ENCODE measurements around the gene PTCH2. TPM values are rescaled to one million over a fixed set of nuclear protein-coding genes. Genes with fewer than 3 reads are reported as not detected.
A peak's percentile ranks its signal among the peaks of the same experiment; 100 is the strongest.

PTCH2 gene
- total and polyA plus RNA-seq, 2 experiments from 2014 or later, result 0.66 to 0.97 TPM

- Histone ChIP-seq H3K9me3 (ENCODE audit: low read depth) (no peaks in the 10 kb centered on the region), H3K27me3 (no peaks in the 10 kb centered on the region), H3K4me3 (no peak within 1 kb of the TSS), H3K4me1 (ENCODE audit: low read depth) (peaks cover 37% of the 10 kb centered on the region), H3K27ac (peak within 1 kb of the TSS; percentile 87), H3K36me3 (peaks cover 6% of the 10 kb centered on the region)
- no peak for DNase-seq (ENCODE audit: low read depth in 1 of 2, low spot score in 1 of 2)
- no peak for TF ChIP-seq CTCF (IDR thresholded peaks at IDR 0.05; ENCODE audit: low read depth, low read length)
Measured at GRCh38 chr1:44806704-44807363, 36.2 kb downstream of the PTCH2 start, which contains the start of gene DYNLT4. Gene DYNLT4 (minus strand): TSS chr1:44807351. CDS start chr1:44806668, 683 bp downstream.

GRCh38 chr1:44806025-44806703, 36.9 kb downstream of the PTCH2 start:
- Histone ChIP-seq H3K4me1 (ENCODE audit: low read depth) (peaks cover 35% of the 10 kb centered on the region), H3K36me3 (peaks cover 6% of the 10 kb centered on the region), H3K9me3 (ENCODE audit: low read depth) (no peaks in the 10 kb centered on the region), H3K27me3 (no peaks in the 10 kb centered on the region), H3K4me3 (no peak overlapping the region), H3K27ac (no peak overlapping the region)
- no peak for DNase-seq (ENCODE audit: low read depth in 1 of 2, low spot score in 1 of 2)
- TF ChIP-seq CTCF (IDR thresholded peaks at IDR 0.05; ENCODE audit: low read depth, low read length), result no peak

DNA sequence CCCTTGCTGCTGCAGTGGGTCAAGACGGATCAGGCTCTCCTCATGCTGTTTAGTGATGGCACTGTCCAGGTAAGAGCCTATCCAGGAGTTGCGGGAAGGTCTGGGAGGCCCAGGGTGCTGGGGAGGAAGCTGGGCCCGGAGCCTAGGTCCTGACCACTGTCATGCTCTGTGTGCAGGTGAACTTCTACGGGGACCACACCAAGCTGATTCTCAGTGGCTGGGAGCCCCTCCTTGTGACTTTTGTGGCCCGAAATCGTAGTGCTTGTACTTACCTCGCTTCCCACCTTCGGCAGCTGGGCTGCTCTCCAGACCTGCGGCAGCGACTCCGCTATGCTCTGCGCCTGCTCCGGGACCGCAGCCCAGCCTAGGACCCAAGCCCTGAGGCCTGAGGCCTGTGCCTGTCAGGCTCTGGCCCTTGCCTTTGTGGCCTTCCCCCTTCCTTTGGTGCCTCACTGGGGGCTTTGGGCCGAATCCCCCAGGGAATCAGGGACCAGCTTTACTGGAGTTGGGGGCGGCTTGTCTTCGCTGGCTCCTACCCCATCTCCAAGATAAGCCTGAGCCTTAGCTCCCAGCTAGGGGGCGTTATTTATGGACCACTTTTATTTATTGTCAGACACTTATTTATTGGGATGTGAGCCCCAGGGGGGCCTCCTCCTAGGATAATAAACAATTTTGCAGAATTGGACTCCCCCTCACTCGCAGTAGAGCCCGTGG, 37.6 kb downstream of the PTCH2 start:
- Histone ChIP-seq H3K27me3 (no peaks in the 10 kb centered on the region), H3K4me1 (ENCODE audit: low read depth) (peaks cover 35% of the 10 kb centered on the region), H3K9me3 (ENCODE audit: low read depth) (no peaks in the 10 kb centered on the region), H3K4me3 (no peak overlapping the region), H3K27ac (no peak overlapping the region), H3K36me3 (peaks cover 6% of the 10 kb centered on the region)
- no peak for TF ChIP-seq CTCF (IDR thresholded peaks at IDR 0.05; ENCODE audit: low read depth, low read length)
- DNase-seq (ENCODE audit: low read depth in 1 of 2, low spot score in 1 of 2), result no peak

DNA sequence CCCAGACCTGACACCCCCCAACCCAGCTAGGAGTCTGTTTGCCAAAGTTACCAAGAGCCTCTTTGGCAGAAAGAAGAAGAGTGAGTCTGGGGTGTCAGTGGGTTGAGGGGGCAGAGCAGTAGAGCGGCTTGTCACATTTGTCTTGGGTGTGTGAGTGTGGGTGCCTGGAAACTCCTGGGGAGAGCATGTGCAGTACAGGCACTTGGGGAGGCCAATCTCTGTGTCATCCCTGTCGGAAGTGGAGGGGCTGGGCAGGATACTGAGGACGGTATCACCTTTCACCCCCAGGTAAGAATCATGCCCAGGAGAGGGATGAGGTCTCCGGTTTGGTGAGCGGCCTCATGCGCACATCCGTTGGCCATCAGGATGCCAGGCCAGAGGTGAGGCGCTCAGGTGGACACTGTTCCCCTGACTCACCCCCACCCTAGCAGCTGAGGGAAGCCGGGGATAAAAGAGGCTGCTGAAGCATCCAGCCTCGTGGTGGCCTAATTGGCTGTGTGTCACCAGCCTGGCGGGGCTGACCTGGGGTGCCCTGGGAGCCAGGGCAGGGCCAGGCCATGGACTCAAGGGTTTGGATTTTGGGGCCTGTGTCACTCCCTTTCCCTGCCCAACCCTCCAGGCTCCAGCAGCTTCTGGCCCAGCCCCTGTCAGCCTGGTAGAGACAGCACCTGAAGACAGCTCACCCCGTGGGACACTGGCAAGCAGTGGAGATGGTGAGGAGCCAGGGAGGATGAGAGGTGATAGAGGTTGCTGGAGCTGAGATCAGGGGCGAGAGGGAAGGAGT, 39.5 kb downstream of the PTCH2 start:
- Histone ChIP-seq H3K4me3 (no peak overlapping the region), H3K4me1 (ENCODE audit: low read depth) (peaks cover 27% of the 10 kb centered on the region), H3K36me3 (peaks cover 6% of the 10 kb centered on the region), H3K27me3 (no peaks in the 10 kb centered on the region), H3K27ac (peak overlapping the region; percentile 53), H3K9me3 (ENCODE audit: low read depth) (no peaks in the 10 kb centered on the region)
- DNase-seq (ENCODE audit: low read depth in 1 of 2, low spot score in 1 of 2), result no peak
- no peak for TF ChIP-seq CTCF (IDR thresholded peaks at IDR 0.05; ENCODE audit: low read depth, low read length)

DNA sequence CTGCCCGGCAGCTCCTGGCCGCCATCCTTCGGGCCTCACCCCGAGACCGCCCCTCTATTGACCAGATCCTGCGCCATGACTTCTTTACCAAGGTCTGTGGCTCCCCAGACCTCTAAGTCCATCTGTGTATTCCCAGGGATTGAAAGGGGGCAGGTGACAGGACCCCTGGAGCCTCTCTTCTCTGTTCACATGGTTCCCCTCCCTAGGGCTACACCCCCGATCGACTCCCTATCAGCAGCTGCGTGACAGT, 40.1 kb downstream of the PTCH2 start:
- Histone ChIP-seq H3K27me3 (no peaks in the 10 kb centered on the region), H3K27ac (peak overlapping the region; percentile 53), H3K4me1 (ENCODE audit: low read depth) (peaks cover 22% of the 10 kb centered on the region), H3K9me3 (ENCODE audit: low read depth) (no peaks in the 10 kb centered on the region), H3K36me3 (peaks cover 6% of the 10 kb centered on the region), H3K4me3 (no peak overlapping the region)
- no peak for DNase-seq (ENCODE audit: low read depth in 1 of 2, low spot score in 1 of 2)
- TF ChIP-seq CTCF (IDR thresholded peaks at IDR 0.05; ENCODE audit: low read depth, low read length), result no peak

Data from cardiac muscle cell (in vitro differentiated cells and primary cell).